NK-92 treated with Interleukin-12 subunit alpha and Interleukin-12 subunit beta, amount 100 ng/mL, for 24 hours (cell line): ENCODE data around the gene ENTPD5.
A peak's percentile ranks its signal among the peaks of the same experiment; 100 is the strongest.
"Not testable (repeated sequence)": the region's sequence is repeated elsewhere in the genome, so short reads cannot be mapped to it uniquely, and the experiment has no call there.

Experiments
- DNase-seq: peaks from one replicate; lab custom pipeline; 2025; lab: John Stamatoyannopoulos, UW

The ENTPD5 gene

GRCh38 chr14:74018586-74019407, at the start of gene ENTPD5, which contains the start of gene BBOF1:
Gene ENTPD5, minus strand, starts transcription at chr14:74019288. Its CDS starts 31,186 bp downstream, at chr14:73988102.
Gene BBOF1, plus strand, starts transcription at chr14:74019349. Its CDS starts 130 bp downstream, at chr14:74019479.
- peak; percentile 76 for DNase-seq

DNA sequence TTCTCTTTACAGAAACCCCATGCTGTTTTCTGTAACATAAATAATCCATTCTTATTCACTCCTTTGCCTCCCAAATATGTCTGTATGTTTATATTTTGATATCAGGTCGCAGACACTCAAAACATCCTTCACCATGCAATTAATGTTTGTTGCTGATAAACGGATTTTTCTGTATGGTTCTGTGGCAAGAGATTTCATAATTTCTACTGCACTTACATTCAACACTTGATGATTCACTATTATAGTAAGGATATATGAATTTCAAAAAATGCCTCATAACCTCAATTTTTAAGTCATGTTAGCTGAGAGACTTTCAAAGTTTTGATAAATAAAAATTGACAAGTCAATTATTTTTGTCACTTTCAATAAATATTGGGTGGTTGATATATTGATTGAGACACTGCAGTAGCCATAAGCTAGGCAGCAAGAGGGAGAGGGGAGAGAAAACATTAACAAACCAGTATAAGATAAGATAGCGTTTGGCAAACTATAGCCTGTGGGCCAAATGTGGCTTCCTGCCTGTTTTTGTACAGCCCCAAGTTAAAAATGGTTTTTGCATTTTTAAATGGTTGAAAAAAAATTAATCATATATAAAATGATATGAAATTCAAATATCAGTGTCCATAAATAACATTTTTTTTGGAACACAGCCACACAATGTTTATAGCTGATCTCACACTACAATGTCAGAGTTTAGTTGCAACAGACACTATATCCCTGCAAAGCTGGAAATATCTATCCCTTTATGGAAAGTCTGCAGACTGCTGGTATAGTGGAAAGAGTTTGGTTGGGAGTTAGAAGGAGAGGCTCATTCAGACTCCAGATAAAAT, 46.9 kb upstream of the ENTPD5 start:
- DNase-seq = no peak

DNA sequence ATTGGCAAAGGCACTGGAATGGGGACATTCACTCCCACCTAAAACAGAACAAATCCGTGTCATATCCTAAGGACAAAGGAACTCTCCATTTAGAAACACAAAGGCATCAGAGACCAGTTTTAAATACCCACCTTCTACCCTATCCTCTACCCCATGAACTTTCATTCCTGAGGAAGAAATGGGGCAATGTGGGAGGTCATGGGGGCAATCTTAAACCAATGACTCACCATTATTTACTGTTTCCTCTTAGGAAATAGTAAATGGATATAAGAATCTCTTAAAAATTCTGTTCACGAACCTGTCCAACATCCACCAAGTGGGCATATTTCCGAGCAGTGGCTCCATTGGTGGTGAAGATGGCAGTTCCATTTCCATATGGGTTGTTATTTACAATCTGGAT, 45.8 kb upstream of the ENTPD5 start:
- no peak for DNase-seq

- no peak for DNase-seq
These were observed 45.3 kb upstream of the ENTPD5 start for GRCh38 chr14:74064426-74064825.

GRCh38 chr14:74062809-74063150, 43.7 kb upstream of the ENTPD5 start:
- no peak for DNase-seq

- DNase-seq = no peak
These were observed 30.9 kb upstream of the ENTPD5 start for GRCh38 chr14:74049876-74050495.

- DNase-seq = no peak
These were observed 29.2 kb upstream of the ENTPD5 start for GRCh38 chr14:74048281-74048680.

GRCh38 chr14:74045522-74045921, 26.4 kb upstream of the ENTPD5 start:
- no peak for DNase-seq

GRCh38 chr14:74042296-74042695, 23.2 kb upstream of the ENTPD5 start:
- no peak for DNase-seq

GRCh38 chr14:74038020-74038859, 19.2 kb upstream of the ENTPD5 start:
- DNase-seq = no peak

GRCh38 chr14:74035556-74035955, 16.5 kb upstream of the ENTPD5 start:
- no peak for DNase-seq

DNA sequence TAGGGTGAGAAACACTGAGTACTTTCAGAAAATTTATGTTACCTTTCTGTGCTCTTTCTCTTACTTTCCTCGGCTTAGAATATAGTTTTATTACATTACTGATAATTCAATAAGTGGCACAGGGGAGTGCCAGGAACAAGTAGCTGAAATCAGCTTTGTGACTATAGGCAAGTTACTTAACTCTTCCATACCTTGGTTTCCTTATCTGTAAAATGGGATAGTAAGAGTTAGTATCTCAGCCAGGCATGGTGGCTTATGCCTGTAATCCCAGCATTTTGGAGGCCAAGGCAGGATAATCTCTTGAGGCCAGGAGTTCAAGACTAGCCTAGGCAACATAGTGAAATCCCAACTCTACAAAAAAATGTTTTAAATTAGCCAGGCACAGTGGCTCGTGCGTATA, 15.5 kb upstream of the ENTPD5 start:
- no peak for DNase-seq

GRCh38 chr14:74029136-74029535, 10.0 kb upstream of the ENTPD5 start:
- no peak for DNase-seq

DNA sequence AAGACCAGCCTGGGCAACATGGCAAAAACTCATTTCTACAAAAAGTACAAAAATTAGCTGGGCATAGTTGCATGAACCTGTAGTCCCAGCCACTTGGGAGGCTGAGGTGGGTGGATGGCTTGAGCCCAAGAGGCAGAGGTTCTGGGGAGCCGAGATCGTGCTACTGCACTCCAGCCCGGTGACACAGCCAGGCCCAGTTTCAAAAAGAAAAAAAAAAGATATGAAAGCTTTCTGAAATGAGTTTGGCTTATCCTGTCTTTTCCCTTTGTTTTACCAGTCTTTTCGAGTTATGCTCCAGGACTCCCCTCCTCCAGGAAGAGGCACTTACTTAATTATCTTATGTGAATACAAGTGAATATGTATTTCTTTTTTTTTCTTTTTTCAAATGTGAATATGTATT, 3.3 kb upstream of the ENTPD5 start:
- no peak for DNase-seq

DNA sequence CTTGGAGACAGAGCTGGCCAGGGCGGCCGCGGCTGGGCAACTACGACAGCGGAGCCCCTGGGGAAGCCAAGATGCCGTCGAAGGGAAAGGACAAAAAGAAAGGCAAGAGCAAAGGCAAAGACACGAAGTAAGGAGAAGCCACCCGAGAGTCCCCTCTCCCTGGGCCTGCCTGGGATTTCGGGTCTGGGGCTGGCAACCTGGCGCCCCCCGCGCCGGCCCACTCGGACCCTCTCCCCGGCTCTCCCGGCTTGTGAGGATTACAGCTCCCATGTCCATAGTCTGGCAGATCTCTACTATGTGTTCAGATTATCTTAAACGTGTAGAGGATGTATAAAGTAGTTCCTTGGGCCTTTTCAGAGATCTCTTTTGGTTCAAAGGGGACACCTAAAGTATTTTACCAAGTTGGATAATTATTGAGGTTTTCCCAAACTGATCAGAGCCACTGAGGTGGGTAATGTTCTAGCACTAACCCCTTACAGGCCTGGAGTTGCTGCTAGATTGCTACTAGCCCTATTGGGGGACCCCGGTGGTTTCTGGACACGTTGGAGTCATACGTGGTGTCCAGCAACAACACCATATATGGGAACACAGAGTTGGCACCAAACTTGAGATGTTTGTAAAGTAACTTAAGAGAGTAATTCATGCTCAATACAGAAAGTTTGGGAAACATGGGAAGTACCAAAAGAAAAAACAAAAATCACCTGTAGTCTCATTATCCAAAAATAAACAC, 485 bp upstream of the ENTPD5 start:
- DNase-seq = no peak

- DNase-seq = no peak
These were observed 908 bp downstream of the ENTPD5 start for GRCh38 chr14:74018174-74018585.

GRCh38 chr14:74015963-74016362, 3.1 kb downstream of the ENTPD5 start:
- no peak for DNase-seq

DNA sequence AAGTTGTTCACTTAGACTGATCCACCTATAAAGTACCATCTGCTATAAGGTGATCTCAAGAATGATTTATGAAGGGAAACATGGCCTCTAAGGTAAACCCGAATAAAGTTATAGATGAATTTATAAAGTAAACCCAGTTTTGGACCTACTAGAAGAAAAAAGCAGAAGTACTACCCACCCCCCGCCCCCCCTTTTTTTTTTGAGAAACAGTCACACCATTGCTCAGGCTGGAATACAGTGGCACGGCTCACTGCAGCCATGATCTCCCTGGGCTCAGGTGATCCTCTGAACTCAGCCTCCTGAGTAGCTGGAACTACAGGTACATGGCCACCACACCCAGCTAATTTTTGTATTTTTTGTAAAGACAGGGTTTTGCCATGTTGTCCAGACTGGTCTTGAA, 3.9 kb downstream of the ENTPD5 start:
- DNase-seq = no peak

DNA sequence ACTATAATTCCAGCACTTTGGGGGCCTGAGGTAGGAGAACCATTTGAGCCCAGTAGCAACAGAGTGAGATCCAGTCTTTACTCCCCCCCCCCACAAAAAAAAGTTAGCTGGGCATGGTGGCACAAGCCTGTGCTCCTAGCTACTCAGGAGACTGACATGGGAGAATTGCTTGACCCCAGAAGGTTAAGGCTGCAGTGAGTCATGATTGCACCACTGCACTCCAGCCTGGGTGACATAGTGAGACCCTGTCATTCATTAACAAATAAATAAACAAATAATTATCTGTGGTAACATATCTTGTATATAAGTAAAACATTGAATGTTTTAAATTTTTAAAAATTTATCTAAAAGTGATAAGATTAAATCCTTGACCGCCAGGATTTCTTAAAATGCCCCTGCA, 4.8 kb downstream of the ENTPD5 start:
- no peak for DNase-seq

DNA sequence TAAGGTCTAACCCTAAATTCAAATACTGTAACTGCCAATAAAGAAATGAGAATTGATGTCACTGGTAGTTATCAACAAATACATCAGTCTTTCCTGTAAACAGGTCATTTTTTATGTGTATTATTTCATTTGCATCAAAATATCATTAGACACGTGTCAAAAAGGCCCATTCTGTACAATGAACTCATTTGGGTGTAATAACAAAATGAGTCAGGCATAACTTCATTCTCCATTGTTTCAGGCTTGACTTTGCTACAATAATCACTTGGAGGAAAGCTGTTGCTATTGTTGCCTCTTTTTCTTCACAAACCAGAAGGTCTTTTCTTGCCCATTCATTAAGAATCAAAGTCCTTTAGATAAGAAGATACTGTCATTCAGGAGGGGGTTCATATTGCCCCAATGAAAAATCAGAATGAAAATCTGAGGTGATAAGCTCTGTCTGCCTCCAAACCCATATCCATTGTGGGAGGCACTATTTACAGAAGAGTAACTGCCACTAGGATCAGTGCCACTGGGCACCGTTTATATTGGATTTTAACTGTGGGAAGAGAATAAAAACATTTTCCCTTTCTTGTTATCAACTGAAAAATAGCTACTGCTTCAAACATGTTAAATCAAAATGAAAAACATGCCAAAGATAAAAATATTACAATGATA, 10.1 kb downstream of the ENTPD5 start:
- no peak for DNase-seq

DNA sequence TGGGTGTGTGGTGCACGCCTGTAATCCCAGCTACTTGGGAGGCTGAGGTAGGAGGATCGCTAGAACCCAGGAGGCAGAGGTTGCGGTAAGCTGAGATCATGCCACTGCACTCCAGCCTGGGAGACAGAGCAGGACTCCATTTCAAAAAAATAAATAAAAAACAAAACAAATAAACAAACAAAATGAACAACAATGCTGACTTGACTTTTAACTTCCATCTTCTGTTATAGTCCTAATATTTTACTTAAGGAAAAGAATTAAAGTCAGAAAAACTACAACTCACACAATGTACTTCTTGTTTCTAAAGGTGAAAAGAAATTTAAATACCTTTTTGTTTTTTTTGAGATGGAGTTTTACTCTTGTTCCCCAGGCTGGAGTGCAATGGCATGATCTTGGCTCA, 13.4 kb downstream of the ENTPD5 start:
- DNase-seq = not testable (repeated sequence)
